ENCODE measurements around the gene ADAM23.

- no peak for TF ChIP-seq CTCF (conservative IDR thresholded peaks at IDR 0.05; ENCODE audit: low read depth in 2 of 2)
- TF ChIP-seq EZH2 (IDR thresholded peaks at IDR 0.05; ENCODE audit: low read depth, unreplicated experiment), result no peak
- TF ChIP-seq REST (IDR thresholded peaks at IDR 0.05; ENCODE audit: unreplicated experiment), result no peak
- TF ChIP-seq EZH2phosphoT487 (IDR thresholded peaks at IDR 0.05; ENCODE audit: unreplicated experiment), result no peak
- TF ChIP-seq JUNB (IDR thresholded peaks at IDR 0.05; ENCODE audit: unreplicated experiment), result no peak
- TF ChIP-seq CREB1 (CRISPR knock-in tag; IDR thresholded peaks at IDR 0.05; ENCODE audit: low read depth), result no peak
- TF ChIP-seq ZNF114 (CRISPR knock-in tag; IDR thresholded peaks at IDR 0.05), result no peak
- TF ChIP-seq POLR2AphosphoS5 (IDR thresholded peaks at IDR 0.05; ENCODE audit: low read depth), result no peak
- TF ChIP-seq ETS1 (IDR thresholded peaks at IDR 0.05), result no peak
- TF ChIP-seq NANOG (IDR thresholded peaks at IDR 0.05; ENCODE audit: borderline replicate concordance), result no peak
- TF ChIP-seq ZNF331 (CRISPR knock-in tag; IDR thresholded peaks at IDR 0.05; ENCODE audit: low read depth), result no peak
Measured at GRCh38 chr2:206563374-206563773, 120.0 kb downstream of the ADAM23 start.

Measured in GM23338 (cell line).